Breast epithelium (tissue), 3 donors: ENCODE measurements around the gene COPB2.

Experiments used
- POLR2A ChIP-seq: fragments of 450-650 bp; IDR thresholded peaks from one replicate; pipeline ENCODE4 v1.6.1; 2016; ENCODE audit warnings: antibody characterized with exemption, mild to moderate bottlenecking, moderate library complexity
- POLR2AphosphoS5 ChIP-seq, 3 donors: sonication (generic); formaldehyde crosslinking; IDR thresholded peaks; one replicate each; pipeline ENCODE4 v1.6.1; 2017; ENCODE audit warnings: antibody characterized with exemption in 3 of 3
- TF ChIP-seq, protein P1 (sequence below), 3 donors: fragments of 450-650 bp; IDR thresholded peaks; one replicate each; pipeline ENCODE4 v1.5.1; 2016 to 2017; ENCODE audit warnings: antibody characterized with exemption in 3 of 3, mild to moderate bottlenecking in 3 of 3, moderate library complexity in 3 of 3

DNA sequence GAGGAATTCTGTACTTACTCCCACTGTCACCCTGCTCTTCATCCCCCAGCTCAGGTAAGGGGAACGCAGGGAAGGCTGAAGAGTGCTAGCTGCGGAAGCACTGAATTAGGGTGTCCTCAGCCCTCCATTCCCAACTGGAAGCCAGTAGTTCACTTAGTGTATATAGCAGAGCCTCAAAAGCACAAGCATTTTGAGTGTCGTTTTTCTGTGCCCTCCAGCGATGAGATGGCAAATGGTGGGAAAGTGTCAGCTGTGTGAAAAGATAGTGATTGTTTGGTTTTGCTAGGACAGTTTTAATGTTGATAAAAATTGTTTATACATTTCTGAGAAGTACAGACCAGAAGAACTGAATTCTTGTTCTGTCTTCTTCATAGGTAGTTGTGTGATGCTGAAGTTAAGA lies 34.8 kb downstream of the COPB2 start:
- TF ChIP-seq, protein P1, sequence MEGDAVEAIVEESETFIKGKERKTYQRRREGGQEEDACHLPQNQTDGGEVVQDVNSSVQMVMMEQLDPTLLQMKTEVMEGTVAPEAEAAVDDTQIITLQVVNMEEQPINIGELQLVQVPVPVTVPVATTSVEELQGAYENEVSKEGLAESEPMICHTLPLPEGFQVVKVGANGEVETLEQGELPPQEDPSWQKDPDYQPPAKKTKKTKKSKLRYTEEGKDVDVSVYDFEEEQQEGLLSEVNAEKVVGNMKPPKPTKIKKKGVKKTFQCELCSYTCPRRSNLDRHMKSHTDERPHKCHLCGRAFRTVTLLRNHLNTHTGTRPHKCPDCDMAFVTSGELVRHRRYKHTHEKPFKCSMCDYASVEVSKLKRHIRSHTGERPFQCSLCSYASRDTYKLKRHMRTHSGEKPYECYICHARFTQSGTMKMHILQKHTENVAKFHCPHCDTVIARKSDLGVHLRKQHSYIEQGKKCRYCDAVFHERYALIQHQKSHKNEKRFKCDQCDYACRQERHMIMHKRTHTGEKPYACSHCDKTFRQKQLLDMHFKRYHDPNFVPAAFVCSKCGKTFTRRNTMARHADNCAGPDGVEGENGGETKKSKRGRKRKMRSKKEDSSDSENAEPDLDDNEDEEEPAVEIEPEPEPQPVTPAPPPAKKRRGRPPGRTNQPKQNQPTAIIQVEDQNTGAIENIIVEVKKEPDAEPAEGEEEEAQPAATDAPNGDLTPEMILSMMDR (IDR thresholded peaks at IDR 0.05) = no peak
- TF ChIP-seq POLR2A (no peak), POLR2AphosphoS5 (IDR thresholded peaks at IDR 0.05) (no peak)
